Fibroblast of the aortic adventitia (primary cell): ENCODE measurements around the gene EEF1A2. TPM values are rescaled to one million over a fixed set of nuclear protein-coding genes. Genes with fewer than 3 reads are reported as not detected.
A peak's percentile ranks its signal among the peaks of the same experiment; 100 is the strongest.

Experiments used
- DNase-seq: peaks from one replicate; pipeline ENCODE4 v3.0.0-alpha.2; 2010; ENCODE audit warnings: low read depth
- H3K4me3 ChIP-seq: 2 replicates; pipeline ENCODE4 v1.5.1; 2011; ENCODE audit warnings: low read depth, mild to moderate bottlenecking, control low read depth, low read length, moderate library complexity
- total RNA-seq: library from RNA; depleted of rRNA; stranded (reverse); fragments of >200 nt; gene quantifications from 2 replicates; pipeline ENCODE4 v1.2.3, GENCODE V29; 2012; ENCODE audit warnings: low replicate concordance
- TF ChIP-seq, protein P1 (sequence below): IDR thresholded peaks from 2 replicates; pipeline ENCODE4 v1.5.1; 2011; ENCODE audit warnings: mild to moderate bottlenecking, low read length, control low read depth, inconsistent platforms; ENCODE audit not compliant: insufficient read depth

EEF1A2 gene
- total RNA-seq = 0.18 TPM in 1 of 2 replicates, not detected in the other

- DNase-seq = no peak
- TF ChIP-seq, protein P1, sequence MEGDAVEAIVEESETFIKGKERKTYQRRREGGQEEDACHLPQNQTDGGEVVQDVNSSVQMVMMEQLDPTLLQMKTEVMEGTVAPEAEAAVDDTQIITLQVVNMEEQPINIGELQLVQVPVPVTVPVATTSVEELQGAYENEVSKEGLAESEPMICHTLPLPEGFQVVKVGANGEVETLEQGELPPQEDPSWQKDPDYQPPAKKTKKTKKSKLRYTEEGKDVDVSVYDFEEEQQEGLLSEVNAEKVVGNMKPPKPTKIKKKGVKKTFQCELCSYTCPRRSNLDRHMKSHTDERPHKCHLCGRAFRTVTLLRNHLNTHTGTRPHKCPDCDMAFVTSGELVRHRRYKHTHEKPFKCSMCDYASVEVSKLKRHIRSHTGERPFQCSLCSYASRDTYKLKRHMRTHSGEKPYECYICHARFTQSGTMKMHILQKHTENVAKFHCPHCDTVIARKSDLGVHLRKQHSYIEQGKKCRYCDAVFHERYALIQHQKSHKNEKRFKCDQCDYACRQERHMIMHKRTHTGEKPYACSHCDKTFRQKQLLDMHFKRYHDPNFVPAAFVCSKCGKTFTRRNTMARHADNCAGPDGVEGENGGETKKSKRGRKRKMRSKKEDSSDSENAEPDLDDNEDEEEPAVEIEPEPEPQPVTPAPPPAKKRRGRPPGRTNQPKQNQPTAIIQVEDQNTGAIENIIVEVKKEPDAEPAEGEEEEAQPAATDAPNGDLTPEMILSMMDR = peak; percentile 19
- H3K4me3 ChIP-seq = peak within 1 kb of the TSS; percentile 25
Measured at GRCh38 chr20:63498960-63499337, at the start of gene EEF1A2. EEF1A2 (minus strand) TSS chr20:63499083; CDS start chr20:63497763, 1,320 bp downstream.

DNA sequence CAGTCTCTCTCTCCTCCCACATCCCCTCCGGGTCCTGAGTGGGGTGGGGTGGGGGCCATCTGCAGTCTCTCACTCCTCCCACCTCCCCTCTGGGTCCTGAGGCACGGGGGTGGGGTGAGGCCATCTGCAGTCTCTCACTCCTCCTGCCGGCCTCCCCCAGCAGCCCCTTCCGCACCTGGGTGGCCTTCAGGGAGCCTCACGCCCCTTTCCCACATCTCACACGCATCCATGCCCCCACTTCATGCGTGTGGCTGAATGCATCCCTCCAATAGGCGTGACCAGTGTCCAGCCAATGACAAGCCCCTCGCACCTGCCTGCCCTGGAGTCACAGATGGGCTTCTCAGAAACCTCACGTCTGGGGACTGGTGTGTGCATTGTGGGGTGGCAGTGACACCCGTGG lies 49.7 kb upstream of the EEF1A2 start:
- TF ChIP-seq, protein P1 = no peak
- no peak overlapping the region for H3K4me3 ChIP-seq
- DNase-seq = no peak

DNA sequence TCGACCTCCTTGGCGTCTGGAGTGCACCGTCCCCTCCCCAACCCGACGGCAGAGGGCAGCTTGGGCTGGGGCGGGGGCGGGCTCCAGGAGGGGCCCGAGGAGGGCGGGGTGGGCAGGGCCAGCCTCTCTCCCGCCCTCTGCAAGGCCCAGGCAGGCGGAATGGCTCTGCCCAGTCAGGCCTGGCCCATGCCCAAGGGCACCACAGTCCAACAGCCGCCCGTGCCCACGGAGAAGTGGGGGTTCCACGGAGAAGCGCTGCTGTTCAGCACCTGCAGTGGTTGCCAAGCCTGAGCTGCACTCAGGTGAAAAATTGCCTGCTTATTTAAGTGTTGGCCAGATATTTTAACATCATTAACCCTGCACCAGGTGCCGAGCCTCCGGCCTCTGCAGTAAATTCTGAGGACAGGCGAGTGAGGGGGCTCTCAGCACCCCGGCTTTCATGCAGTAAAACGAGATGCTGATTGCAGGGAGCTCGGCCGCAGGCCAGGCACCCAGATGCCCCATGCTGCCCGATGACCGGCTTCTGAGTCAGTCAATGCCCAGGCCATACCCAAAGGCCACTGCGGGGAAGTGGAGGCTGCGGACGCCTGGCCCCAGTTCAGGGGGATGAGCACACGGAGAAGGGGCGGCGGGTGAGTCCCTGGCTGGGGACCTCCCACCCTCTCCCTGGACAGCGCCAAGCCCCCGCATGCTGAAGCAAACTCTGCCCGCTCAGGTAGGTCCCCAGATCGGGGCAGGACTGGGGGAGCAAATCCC lies 49.0 kb upstream of the EEF1A2 start, which contains the start of gene SRMS:
Gene SRMS (minus strand): TSS at position 25 of the 756 bp plus-strand sequence. CDS start 286 bp downstream, outside the sequence.
- TF ChIP-seq, protein P1 = no peak
- H3K4me3 ChIP-seq = no peak within 1 kb of the TSS
- DNase-seq = no peak

GRCh38 chr20:63546956-63547724 lies 48.3 kb upstream of the EEF1A2 start:
- TF ChIP-seq, protein P1 = no peak
- DNase-seq = no peak
- H3K4me3 ChIP-seq = no peak overlapping the region

- TF ChIP-seq, protein P1 = no peak
- no peak for DNase-seq
Measured at GRCh38 chr20:63546256-63546955, 47.5 kb upstream of the EEF1A2 start.

DNA sequence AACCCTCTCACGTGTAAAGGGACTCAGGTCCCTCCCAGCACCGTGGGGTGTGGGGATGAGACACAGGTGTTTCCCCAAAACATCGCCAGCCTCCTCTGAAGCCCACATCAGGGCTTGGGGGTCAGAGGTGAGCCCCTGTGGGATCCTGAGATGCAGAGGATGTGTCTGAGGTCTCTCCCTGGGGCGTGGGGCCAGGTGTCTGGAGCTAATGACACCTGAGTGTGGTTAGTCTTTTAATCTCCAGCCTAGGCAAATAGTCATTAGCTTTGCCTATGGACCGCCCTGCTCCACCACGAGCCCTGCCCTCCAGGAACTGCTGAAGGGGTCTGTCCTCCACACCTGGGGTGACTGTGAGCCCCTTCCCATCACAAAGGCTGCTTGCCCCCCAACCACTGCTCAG lies 46.9 kb upstream of the EEF1A2 start:
- TF ChIP-seq, protein P1 = no peak
- DNase-seq = no peak

More at GRCh38 chr20:63546256-63546955, 47.5 kb upstream of the EEF1A2 start:
- no peak overlapping the region for H3K4me3 ChIP-seq

More for the DNA sequence above, 46.9 kb upstream of the EEF1A2 start:
- H3K4me3 ChIP-seq = no peak overlapping the region
